H7 (cell line): Measurements from ENCODE around the gene CAMK2G. TPM values are rescaled to one million over a fixed set of nuclear protein-coding genes. Genes with fewer than 3 reads are reported as not detected.
"Not testable (repeated sequence)": the region's sequence is repeated elsewhere in the genome, so short reads cannot be mapped to it uniquely, and the experiment has no call there.

Experiments
- DNase-seq: peaks from one replicate; pipeline ENCODE4 v3.0.0; 2012
- H3K27me3 ChIP-seq: 2 replicates; pipeline ENCODE4 v1.6.0; 2011; ENCODE audit warnings: mild to moderate bottlenecking, low read length; ENCODE audit not compliant: control insufficient read depth, insufficient read depth
- H3K36me3 ChIP-seq: replicated peaks from 2 replicates; pipeline ENCODE4 v1.5.1; 2011; ENCODE audit warnings: low read length; ENCODE audit not compliant: control insufficient read depth, insufficient read depth
- H3K4me3 ChIP-seq: 2 replicates; pipeline ENCODE4 v1.5.1; 2011; ENCODE audit warnings: low read depth, mild to moderate bottlenecking, control low read depth, low read length, moderate library complexity; ENCODE audit not compliant: insufficient read depth
- total RNA-seq: library from RNA; depleted of rRNA; stranded (reverse); fragments of >200 nt; shearing (Covaris generic); gene quantifications from 2 replicates; pipeline ENCODE4 v1.2.3, GENCODE V29; 2014

The CAMK2G gene
- total RNA-seq, 1 experiment from 2014 or later, result 26.6 TPM

- no peak for DNase-seq
- H3K4me3 ChIP-seq, result no peak overlapping the region
These were observed 35.3 kb upstream of the CAMK2G start for GRCh38 chr10:73909540-73910115.

GRCh38 chr10:73908853-73909539 lies 34.6 kb upstream of the CAMK2G start:
- H3K27me3 ChIP-seq, result peaks cover 8% of the 10 kb centered on the region
- no peak overlapping the region for H3K4me3 ChIP-seq
- DNase-seq, result no peak
- H3K36me3 ChIP-seq, result no peaks in the 10 kb centered on the region; the same call in 1 of the 2 replicates

More at GRCh38 chr10:73909540-73910115, 35.3 kb upstream of the CAMK2G start:
- peaks cover 1% of the 10 kb centered on the region; the same call in 1 of the 2 replicates for H3K36me3 ChIP-seq
- H3K27me3 ChIP-seq, result peaks cover 8% of the 10 kb centered on the region

- no peak overlapping the region for H3K4me3 ChIP-seq
- peaks cover 8% of the 10 kb centered on the region for H3K27me3 ChIP-seq
- DNase-seq, result no peak
These were observed 33.6 kb upstream of the CAMK2G start for GRCh38 chr10:73907841-73908517.

DNA sequence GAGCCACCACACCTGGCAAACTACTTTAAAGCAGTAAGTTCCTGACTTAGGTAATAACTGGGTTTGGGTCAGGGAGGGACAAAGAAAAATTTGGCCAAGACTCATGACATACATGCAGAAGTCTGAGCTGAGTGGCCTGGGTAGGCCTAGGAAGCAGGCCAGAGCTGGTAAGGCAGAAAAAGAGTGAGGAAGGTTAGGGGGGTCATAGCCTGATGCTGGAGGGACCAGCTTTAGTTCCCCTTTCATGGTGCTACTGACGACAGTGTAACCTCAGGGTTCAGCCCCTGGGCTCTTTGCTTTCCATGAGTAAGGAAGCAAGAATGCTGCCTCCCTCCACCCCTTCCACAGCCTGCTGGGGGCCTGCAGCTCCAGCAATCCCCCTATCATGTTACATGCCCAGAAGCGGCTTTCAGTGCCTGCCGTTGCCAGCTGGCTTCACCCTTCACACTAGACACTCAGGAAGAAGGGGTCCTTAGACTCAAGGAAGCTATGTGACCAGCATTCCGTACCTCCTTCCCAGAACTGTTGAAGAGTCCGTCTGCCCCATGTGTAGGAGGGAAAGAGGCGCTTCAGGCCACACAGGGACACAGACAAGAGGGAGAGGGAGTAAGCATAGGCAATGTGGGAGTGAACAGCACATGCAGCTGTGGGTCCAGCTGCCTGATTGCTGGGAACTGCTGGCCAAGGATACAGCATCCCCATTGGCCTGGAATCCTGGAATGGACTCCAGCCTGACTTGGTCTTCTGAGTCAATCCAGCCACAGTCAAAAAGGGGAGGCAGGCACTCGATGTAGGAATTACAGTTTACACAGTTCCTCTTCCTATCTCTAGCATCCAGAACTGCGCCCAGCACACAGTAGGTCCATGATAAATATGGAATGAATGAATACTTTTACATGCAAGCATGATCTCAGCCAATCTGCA lies 32.4 kb upstream of the CAMK2G start:
- H3K27me3 ChIP-seq, result peaks cover 6% of the 10 kb centered on the region
- no peaks in the 10 kb centered on the region for H3K36me3 ChIP-seq
- H3K4me3 ChIP-seq, result no peak overlapping the region
- peak; percentile 79 for DNase-seq

More at GRCh38 chr10:73907841-73908517, 33.6 kb upstream of the CAMK2G start:
- no peaks in the 10 kb centered on the region for H3K36me3 ChIP-seq

GRCh38 chr10:73905256-73906020 lies 31.1 kb upstream of the CAMK2G start:
- DNase-seq, result no peak
- H3K4me3 ChIP-seq, result no peak overlapping the region
- no peaks in the 10 kb centered on the region for H3K27me3 ChIP-seq
- H3K36me3 ChIP-seq, result no peaks in the 10 kb centered on the region

DNA sequence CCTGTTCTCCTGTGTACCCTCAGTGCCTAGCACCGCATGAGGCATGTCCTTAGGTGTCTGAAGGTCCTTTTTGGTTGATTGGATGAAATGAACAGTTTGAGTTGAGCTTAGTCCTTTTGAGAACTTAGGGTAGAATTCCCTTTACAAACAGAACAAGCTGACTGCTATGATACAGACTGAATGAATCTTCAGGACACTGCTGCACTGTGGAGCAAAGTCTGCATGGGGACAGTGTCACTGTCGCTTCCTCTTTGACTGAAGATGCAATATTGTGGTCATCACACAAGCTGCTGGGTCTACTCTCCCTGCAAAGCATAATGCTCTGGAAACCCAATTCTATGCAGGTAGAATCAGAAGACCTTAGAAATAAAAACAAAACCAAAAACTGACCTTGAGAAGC lies 28.0 kb upstream of the CAMK2G start:
- no peak for DNase-seq
- Histone ChIP-seq H3K4me3 (no peak overlapping the region), H3K27me3 (no peaks in the 10 kb centered on the region), H3K36me3 (no peaks in the 10 kb centered on the region)

DNA sequence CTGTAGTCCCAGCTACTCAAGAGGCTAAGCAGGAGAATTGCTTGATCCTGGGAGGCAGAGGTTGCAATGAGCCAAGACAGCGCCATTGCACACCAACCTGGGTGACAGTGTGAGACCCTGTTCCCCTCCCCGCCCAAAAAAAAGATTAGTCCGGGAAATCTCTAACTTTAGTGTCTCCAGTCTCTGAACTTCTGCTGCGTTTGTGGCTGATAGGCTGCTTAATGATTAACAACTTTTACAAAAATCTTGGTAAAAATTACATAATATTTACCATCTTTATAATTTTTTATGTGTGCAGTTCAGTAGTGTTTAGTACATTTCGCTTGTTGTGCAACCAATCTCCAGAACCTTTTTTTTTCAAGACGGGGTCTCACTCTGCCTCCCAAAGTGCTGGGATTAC lies 26.9 kb upstream of the CAMK2G start:
- H3K36me3 ChIP-seq, result no peaks in the 10 kb centered on the region
- DNase-seq, result no peak
- H3K27me3 ChIP-seq, result no peaks in the 10 kb centered on the region
- H3K4me3 ChIP-seq, result no peak overlapping the region

- DNase-seq, result no peak
- no peak overlapping the region for H3K4me3 ChIP-seq
- no peaks in the 10 kb centered on the region for H3K27me3 ChIP-seq
- H3K36me3 ChIP-seq, result no peaks in the 10 kb centered on the region
These were observed 25.7 kb upstream of the CAMK2G start for GRCh38 chr10:73900064-73900463.

- Histone ChIP-seq H3K36me3 (no peaks in the 10 kb centered on the region), H3K27me3 (no peaks in the 10 kb centered on the region), H3K4me3 (no peak overlapping the region)
- DNase-seq, result no peak
These were observed 25.1 kb upstream of the CAMK2G start for GRCh38 chr10:73899423-73899822.

- H3K27me3 ChIP-seq, result no peaks in the 10 kb centered on the region
- no peak overlapping the region for H3K4me3 ChIP-seq
- no peaks in the 10 kb centered on the region for H3K36me3 ChIP-seq
- no peak for DNase-seq
These were observed 24.5 kb upstream of the CAMK2G start for GRCh38 chr10:73898730-73899410.

DNA sequence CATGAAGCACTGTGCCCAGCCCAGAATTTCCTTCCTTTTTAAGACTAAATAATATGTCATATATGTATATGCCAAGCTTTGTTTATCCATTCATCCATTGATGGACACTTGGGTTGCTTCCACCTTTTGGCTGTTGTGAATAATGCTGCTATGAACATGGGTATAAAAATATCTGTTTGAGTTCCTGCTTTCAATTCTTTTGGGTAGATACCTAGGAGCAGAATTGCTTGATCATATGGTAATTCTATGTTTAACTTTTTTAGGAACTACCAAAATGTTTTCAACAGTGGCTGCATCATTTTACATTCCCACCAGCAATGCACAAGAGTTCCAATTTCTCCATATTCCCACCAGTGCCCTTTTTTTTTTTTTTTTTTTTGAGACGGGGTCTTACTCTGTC lies 23.3 kb upstream of the CAMK2G start:
- H3K4me3 ChIP-seq, result no peak overlapping the region
- no peak for DNase-seq
- no peaks in the 10 kb centered on the region for H3K27me3 ChIP-seq
- H3K36me3 ChIP-seq, result no peaks in the 10 kb centered on the region

DNA sequence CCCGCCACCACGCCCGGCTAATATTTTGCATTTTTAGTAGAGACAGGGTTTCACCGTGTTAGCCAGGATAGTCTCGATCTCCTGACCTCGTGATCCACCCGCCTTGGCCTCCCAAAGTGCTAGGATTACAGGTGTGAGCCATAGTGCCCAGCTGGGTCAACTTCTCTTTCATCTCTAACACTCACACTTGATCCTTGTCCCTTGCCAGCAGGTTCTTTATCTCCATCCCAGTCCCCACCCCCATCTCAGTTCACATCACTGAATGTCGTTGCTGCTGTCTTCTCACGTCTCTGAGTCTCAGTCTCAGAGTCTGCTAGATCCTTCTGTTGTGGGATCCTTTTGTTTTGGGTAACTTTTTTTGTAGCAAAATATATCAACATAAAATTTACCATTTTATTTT lies 21.0 kb upstream of the CAMK2G start:
- DNase-seq, H3K36me3 ChIP-seq, H3K27me3 ChIP-seq, H3K4me3 ChIP-seq: not testable (repeated sequence)

GRCh38 chr10:73894245-73894971 lies 20.1 kb upstream of the CAMK2G start:
- DNase-seq, result no peak
- Histone ChIP-seq H3K4me3 (no peak overlapping the region), H3K27me3 (no peaks in the 10 kb centered on the region), H3K36me3 (no peaks in the 10 kb centered on the region)
